Stimulated activated effector memory CD8-positive, alpha-beta T cell treated with anti-CD3 and anti-CD28 coated beads, Interleukin-12 subunit alpha, Interleukin-12 subunit beta, amount 100 ng/mL, for 72 hours (primary cell): ENCODE data around the gene ANXA1.
"Not testable (repeated sequence)": the region's sequence is repeated elsewhere in the genome, so short reads cannot be mapped to it uniquely, and the experiment has no call there.

Experiments used
- ATAC-seq: fragments of 150-1000 bp; cut with Tn5 transposase; 2 replicates; pipeline ENCODE4 v1.10.0; 2021
- DNase-seq, 2 donors: peaks; one replicate each; pipeline ENCODE4 v3.0.0; 2021 to 2022; ENCODE audit warnings: low spot score in 2 of 2
- H3K27ac Mint-ChIP-seq: one replicate; pipeline ENCODE4 v1.8.0; 2022; ENCODE audit warnings: mild to moderate bottlenecking, mixed read lengths
- H3K36me3 Mint-ChIP-seq: one replicate; pipeline ENCODE4 v1.8.0; 2022; ENCODE audit warnings: mild to moderate bottlenecking, mixed read lengths
- H3K4me1 Mint-ChIP-seq: one replicate; pipeline ENCODE4 v1.8.0; 2022; ENCODE audit warnings: mixed read lengths
- H3K4me3 Mint-ChIP-seq: one replicate; pipeline ENCODE4 v1.8.0; 2022; ENCODE audit warnings: mild to moderate bottlenecking, mixed read lengths
- H3K9me3 Mint-ChIP-seq: one replicate; pipeline ENCODE4 v1.8.0; 2022; ENCODE audit warnings: mixed read lengths

ANXA1 gene, protein sequence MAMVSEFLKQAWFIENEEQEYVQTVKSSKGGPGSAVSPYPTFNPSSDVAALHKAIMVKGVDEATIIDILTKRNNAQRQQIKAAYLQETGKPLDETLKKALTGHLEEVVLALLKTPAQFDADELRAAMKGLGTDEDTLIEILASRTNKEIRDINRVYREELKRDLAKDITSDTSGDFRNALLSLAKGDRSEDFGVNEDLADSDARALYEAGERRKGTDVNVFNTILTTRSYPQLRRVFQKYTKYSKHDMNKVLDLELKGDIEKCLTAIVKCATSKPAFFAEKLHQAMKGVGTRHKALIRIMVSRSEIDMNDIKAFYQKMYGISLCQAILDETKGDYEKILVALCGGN

DNA sequence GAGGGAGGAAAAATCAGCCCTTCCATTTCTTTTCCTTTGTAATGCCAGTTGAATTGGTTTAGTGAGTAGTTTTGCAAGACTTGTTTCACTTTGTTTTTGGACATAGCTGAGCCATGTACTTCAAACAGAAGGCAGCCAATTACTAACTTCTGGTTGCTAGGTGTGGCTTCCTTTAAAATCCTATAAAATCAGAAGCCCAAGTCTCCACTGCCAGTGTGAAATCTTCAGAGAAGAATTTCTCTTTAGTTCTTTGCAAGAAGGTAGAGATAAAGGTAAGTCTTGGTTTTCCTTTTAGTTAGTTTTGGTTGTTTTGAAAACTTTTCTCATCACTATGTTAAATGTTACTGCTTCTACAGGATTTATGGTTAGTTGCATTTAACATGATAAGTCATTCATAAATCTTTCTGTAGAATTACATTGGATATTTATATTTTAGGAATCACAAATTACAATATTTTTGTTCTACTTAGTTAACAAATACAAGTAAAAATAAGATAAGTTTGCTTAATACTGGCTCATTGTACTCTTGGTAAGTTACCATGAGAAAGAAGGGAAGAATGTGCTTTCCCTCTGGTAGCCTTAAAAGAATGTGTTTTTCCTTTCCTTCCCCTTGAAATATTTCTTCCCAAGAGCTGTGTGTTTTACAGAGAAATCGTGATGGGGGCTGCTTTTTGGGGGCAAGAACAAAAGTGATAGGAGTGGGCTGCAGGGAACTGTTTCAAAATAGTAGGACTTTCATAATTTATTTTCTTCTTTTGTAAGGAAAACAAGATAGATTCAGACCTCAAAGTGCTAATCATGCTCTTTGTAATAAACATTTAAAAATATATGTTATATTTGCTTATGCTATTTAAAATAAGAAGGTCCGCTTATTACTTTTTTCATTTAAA is at the start of gene ANXA1:
TSS of gene ANXA1 (plus strand) at position 213 of the 890 bp plus-strand sequence. CDS start 6,671 bp downstream, outside the sequence.
- H3K27ac Mint-ChIP-seq = peak within 1 kb of the TSS; percentile 94
- ATAC-seq (no peak), DNase-seq (no peak)
- H3K36me3 Mint-ChIP-seq = peaks cover 14% of the 10 kb centered on the region
- no peaks in the 10 kb centered on the region for H3K9me3 Mint-ChIP-seq
- peaks cover 40% of the 10 kb centered on the region for H3K4me1 Mint-ChIP-seq
- peak within 1 kb of the TSS; percentile 83 for H3K4me3 Mint-ChIP-seq

- no peaks in the 10 kb centered on the region for H3K9me3 Mint-ChIP-seq
- ATAC-seq = no peak
- H3K36me3 Mint-ChIP-seq = no peaks in the 10 kb centered on the region
- no peaks in the 10 kb centered on the region for H3K4me1 Mint-ChIP-seq
- H3K27ac Mint-ChIP-seq = no peak overlapping the region
- no peak overlapping the region for H3K4me3 Mint-ChIP-seq
- no peak for DNase-seq
Observed at GRCh38 chr9:73104342-73104741, 47.3 kb upstream of the ANXA1 start.

- no peak for DNase-seq
- Mint-ChIP-seq H3K4me3 (no peak overlapping the region), H3K4me1 (no peaks in the 10 kb centered on the region), H3K27ac (no peak overlapping the region), H3K36me3 (no peaks in the 10 kb centered on the region), H3K9me3 (no peaks in the 10 kb centered on the region)
- no peak for ATAC-seq
Observed at GRCh38 chr9:73104921-73105320, 46.7 kb upstream of the ANXA1 start.

DNA sequence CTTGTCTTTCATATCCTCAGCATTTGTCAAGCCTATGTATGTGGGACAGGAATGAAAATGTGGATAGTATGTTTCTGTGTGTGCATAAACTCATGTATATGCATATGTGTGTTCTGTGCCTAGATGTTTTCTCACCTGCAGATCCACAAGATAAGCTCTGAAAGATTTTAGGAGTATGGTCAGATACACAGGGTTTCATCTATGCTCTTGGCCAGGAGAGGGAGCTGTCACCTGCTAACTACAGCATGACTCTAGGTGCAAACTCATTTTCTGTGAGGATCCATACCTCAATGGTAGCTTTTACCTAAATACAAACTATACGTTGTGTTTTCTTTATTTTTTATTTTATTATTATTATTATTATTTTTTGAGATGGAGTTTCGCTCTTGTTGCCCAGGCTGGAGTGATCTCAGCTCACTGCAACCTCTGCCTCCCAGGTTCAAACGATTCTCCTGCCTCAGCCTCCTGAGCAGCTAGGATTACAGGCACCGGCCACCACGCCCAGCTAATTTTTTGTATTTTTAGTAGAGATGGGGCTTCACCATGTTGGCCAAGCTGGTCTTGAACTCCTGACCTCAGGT is 44.1 kb upstream of the ANXA1 start:
- peak; percentile 89 for ATAC-seq
- H3K36me3 Mint-ChIP-seq, H3K4me1 Mint-ChIP-seq, H3K27ac Mint-ChIP-seq, H3K4me3 Mint-ChIP-seq, H3K9me3 Mint-ChIP-seq: not testable (repeated sequence)
- DNase-seq = peak; percentile 14 to 60

- DNase-seq = no peak
- no peak for ATAC-seq
- Mint-ChIP-seq H3K9me3 (no peaks in the 10 kb centered on the region), H3K27ac (no peak overlapping the region), H3K4me3 (no peak overlapping the region), H3K36me3 (no peaks in the 10 kb centered on the region), H3K4me1 (peaks cover 35% of the 10 kb centered on the region)
Observed at GRCh38 chr9:73114058-73114457, 37.6 kb upstream of the ANXA1 start.

GRCh38 chr9:73114958-73115357 is 36.7 kb upstream of the ANXA1 start:
- H3K36me3 Mint-ChIP-seq = no peaks in the 10 kb centered on the region
- H3K4me3 Mint-ChIP-seq = no peak overlapping the region
- no peaks in the 10 kb centered on the region for H3K9me3 Mint-ChIP-seq
- DNase-seq (no peak), ATAC-seq (no peak)
- no peak overlapping the region for H3K27ac Mint-ChIP-seq
- H3K4me1 Mint-ChIP-seq = peaks cover 35% of the 10 kb centered on the region

DNA sequence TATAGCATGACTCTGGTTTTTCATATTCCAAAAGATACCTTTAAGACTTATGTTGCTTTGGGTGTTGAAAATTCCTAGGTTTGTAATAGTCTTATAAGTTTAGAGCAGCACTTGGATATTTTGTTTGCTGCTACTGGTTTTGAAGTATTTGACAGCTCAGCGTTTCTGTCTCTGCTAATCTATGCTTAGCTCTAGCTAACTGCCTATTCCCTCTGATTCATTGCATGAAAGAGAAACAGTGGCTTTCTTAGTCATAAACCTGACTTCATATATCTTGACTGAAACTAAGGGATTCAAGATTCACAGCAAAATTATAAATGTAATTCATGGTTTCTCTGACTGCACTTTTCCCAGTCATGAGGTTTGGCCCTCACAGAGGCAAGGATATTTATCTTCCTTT is 35.6 kb upstream of the ANXA1 start:
- Mint-ChIP-seq H3K9me3 (no peaks in the 10 kb centered on the region), H3K36me3 (no peaks in the 10 kb centered on the region), H3K4me3 (no peak overlapping the region), H3K27ac (peak overlapping the region; percentile 34), H3K4me1 (peaks cover 35% of the 10 kb centered on the region)
- no peak for DNase-seq
- peak; percentile 100 for ATAC-seq

- Mint-ChIP-seq H3K36me3 (no peaks in the 10 kb centered on the region), H3K9me3 (no peaks in the 10 kb centered on the region), H3K4me3 (no peak overlapping the region), H3K4me1 (peaks cover 41% of the 10 kb centered on the region), H3K27ac (no peak overlapping the region)
- DNase-seq (no peak), ATAC-seq (peak; percentile 38)
Observed at GRCh38 chr9:73116880-73117279, 34.8 kb upstream of the ANXA1 start.

- Mint-ChIP-seq H3K27ac (no peak overlapping the region), H3K4me3 (no peak overlapping the region), H3K4me1 (peaks cover 41% of the 10 kb centered on the region), H3K9me3 (no peaks in the 10 kb centered on the region), H3K36me3 (no peaks in the 10 kb centered on the region)
- no peak for DNase-seq
- ATAC-seq = no peak
Observed at GRCh38 chr9:73118286-73118685, 33.4 kb upstream of the ANXA1 start.

GRCh38 chr9:73118898-73119554 is 32.6 kb upstream of the ANXA1 start:
- ATAC-seq (no peak), DNase-seq (no peak)
- H3K4me1 Mint-ChIP-seq = peaks cover 38% of the 10 kb centered on the region
- no peak overlapping the region for H3K4me3 Mint-ChIP-seq
- no peak overlapping the region for H3K27ac Mint-ChIP-seq
- H3K36me3 Mint-ChIP-seq = no peaks in the 10 kb centered on the region
- no peaks in the 10 kb centered on the region for H3K9me3 Mint-ChIP-seq

DNA sequence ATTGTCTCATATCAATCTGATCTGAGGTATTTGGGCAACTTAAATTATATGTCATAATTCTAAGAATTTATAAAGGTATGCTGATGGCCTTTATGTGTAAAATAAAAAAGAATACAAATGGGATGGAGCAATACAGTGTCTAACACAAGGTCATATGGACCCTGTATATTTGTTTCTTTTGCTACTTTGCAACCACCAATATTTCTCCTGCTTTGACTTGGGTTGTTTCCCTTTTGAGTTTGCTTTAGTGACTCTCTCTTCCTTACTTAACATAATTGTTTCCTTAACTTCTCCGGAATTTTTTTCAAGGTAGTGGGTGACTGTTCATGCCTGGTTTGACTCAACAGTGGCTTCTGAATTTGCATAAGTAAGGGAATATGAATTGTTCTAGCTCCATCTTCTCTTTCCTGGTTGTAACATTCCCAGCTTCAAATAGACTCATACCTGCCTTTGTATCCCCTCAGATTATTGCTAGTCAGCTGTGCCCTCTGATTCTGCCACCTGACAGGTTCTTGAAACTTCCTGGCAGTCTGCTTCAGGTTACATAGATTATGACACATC is 30.2 kb upstream of the ANXA1 start:
- peaks cover 18% of the 10 kb centered on the region for H3K4me1 Mint-ChIP-seq
- H3K27ac Mint-ChIP-seq = no peak overlapping the region
- ATAC-seq (no peak), DNase-seq (no peak)
- H3K9me3 Mint-ChIP-seq = no peaks in the 10 kb centered on the region
- no peaks in the 10 kb centered on the region for H3K36me3 Mint-ChIP-seq
- no peak overlapping the region for H3K4me3 Mint-ChIP-seq

DNA sequence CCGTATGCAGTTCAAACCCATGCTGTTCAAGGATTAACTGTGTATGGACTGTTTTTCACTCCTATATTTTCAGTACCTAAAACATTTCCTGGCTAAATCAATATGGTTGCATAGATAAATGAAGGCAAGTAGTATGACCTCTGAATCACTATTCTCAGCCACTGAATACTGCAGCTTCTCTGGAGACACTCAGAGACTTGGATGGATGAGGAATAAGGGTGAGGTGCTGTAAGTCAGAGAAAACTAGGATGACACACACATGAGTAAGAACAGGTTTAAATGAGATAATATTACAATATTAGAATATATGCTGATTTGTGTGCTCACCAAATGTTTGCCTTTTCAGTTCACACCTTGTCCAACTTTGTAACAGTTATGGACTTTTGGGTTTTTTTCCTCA is 26.0 kb upstream of the ANXA1 start:
- Mint-ChIP-seq H3K4me3 (no peak overlapping the region), H3K36me3 (no peaks in the 10 kb centered on the region), H3K9me3 (no peaks in the 10 kb centered on the region), H3K27ac (no peak overlapping the region), H3K4me1 (peaks cover 14% of the 10 kb centered on the region)
- ATAC-seq (no peak), DNase-seq (no peak)

DNA sequence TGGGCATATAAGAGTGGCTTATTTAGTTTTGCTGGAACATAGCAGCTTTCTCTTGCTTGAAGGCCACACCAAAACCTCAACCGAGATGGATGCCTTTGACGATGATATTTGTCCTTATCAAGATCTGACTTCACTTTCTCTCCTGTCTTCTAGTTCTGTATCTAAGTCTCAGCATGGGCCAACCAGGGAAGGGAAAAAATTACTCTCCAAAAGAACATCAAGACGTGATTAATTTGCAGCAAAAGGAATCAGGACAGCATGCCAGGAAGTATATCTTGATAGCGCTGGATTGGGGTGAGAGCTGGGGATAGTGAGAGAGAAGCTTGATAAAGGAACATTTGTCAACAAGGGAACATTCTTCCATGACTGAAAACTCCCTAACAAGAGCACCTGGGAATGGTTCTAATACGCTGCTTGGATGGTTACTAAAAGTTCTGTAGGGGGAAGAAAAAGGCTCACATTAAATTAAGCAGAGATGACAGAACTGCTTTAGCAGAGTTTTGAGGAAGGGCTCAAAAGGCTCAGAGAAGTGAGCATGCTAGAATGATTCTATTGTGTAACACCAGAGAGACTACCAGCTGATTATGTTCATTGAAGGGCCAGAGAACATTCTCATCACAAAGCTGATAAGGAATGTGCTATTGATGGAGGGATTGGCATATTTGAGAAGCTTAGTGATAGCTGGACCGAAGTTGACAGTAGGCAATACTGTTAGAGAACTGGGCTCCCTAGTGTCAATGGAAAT is 21.6 kb upstream of the ANXA1 start:
- ATAC-seq = no peak
- no peak for DNase-seq
- H3K4me1 Mint-ChIP-seq = peaks cover 13% of the 10 kb centered on the region
- no peaks in the 10 kb centered on the region for H3K9me3 Mint-ChIP-seq
- no peak overlapping the region for H3K27ac Mint-ChIP-seq
- H3K4me3 Mint-ChIP-seq = no peak overlapping the region
- peaks cover 6% of the 10 kb centered on the region for H3K36me3 Mint-ChIP-seq

GRCh38 chr9:73131461-73131860 is 20.2 kb upstream of the ANXA1 start:
- Mint-ChIP-seq H3K36me3 (peaks cover 6% of the 10 kb centered on the region), H3K4me3 (peak overlapping the region; percentile 67), H3K9me3 (no peaks in the 10 kb centered on the region), H3K27ac (peak overlapping the region; percentile 92), H3K4me1 (peaks cover 21% of the 10 kb centered on the region)
- DNase-seq (no peak), ATAC-seq (no peak)
